HEK293T (cell line): ENCODE data around the gene SIT1.

Source experiments
- BHLHE40 ChIP-seq: fragments of 450-650 bp; IDR thresholded peaks from 2 replicates; pipeline ENCODE4 v1.6.1; 2016; ENCODE audit warnings: mild to moderate bottlenecking, moderate library complexity, borderline replicate concordance
- CTBP1 ChIP-seq: fragments of 450-650 bp; IDR thresholded peaks from 2 replicates; pipeline ENCODE4 v1.6.1; 2016; ENCODE audit warnings: borderline replicate concordance

GRCh38 chr9:35674025-35674361 is 23.3 kb upstream of the SIT1 start:
- no peak for TF ChIP-seq BHLHE40
- no peak for TF ChIP-seq CTBP1
